DOHH2 (cell line): Measurements from ENCODE around the gene NEURL2.

ENCODE experiments used
- H3F3A ChIP-seq: fragments of 200-600 bp; sonication (generic), shearing (Covaris generic); 2 replicates; pipeline ENCODE4 v1.6.0; 2016; ENCODE audit warnings: antibody characterized with exemption, mild to moderate bottlenecking; ENCODE audit not compliant: control insufficient read depth, insufficient read depth
- H3K27ac ChIP-seq: fragments of 200-600 bp; sonication (generic); 2 replicates; pipeline ENCODE4 v1.5.1; 2014; ENCODE audit warnings: low read depth, mild to moderate bottlenecking, low read length, moderate library complexity
- H3K27me3 ChIP-seq: fragments of 200-600 bp; sonication (generic); 2 replicates; pipeline ENCODE4 v1.6.1; 2014; ENCODE audit warnings: mild to moderate bottlenecking, low read length, mixed read lengths; ENCODE audit not compliant: control insufficient read depth
- H3K36me3 ChIP-seq: fragments of 200-600 bp; sonication (generic); 2 replicates; pipeline ENCODE4 v1.6.1; 2014; ENCODE audit warnings: mild to moderate bottlenecking, low read length, moderate library complexity, mixed read lengths; ENCODE audit not compliant: control insufficient read depth
- H3K4me1 ChIP-seq: fragments of 200-600 bp; sonication (generic); 2 replicates; pipeline ENCODE4 v1.6.1; 2014; ENCODE audit warnings: mild to moderate bottlenecking, low read length, mixed read lengths; ENCODE audit not compliant: control insufficient read depth
- H3K4me2 ChIP-seq: fragments of 200-600 bp; sonication (generic); 2 replicates; pipeline ENCODE4 v1.6.0; 2014; ENCODE audit warnings: mild to moderate bottlenecking, low read length, moderate library complexity
- H3K4me3 ChIP-seq: fragments of 200-600 bp; sonication (generic); 2 replicates; pipeline ENCODE4 v1.5.1; 2014; ENCODE audit warnings: mild to moderate bottlenecking, low read length, mixed read lengths
- H3K79me2 ChIP-seq: fragments of 200-600 bp; sonication (generic); 2 replicates; pipeline ENCODE4 v1.6.1; 2014; ENCODE audit warnings: mild to moderate bottlenecking, low read length, mixed read lengths; ENCODE audit not compliant: control insufficient read depth
- H3K9me2 ChIP-seq: fragments of 200-600 bp; sonication (generic); replicated peaks from 2 replicates; pipeline ENCODE4 v1.6.1; 2014; ENCODE audit warnings: mild to moderate bottlenecking, low read length, mixed read lengths; ENCODE audit not compliant: control insufficient read depth
- H3K9me3 ChIP-seq: fragments of 200-600 bp; sonication (generic); 2 replicates; pipeline ENCODE4 v1.6.1; 2014; ENCODE audit warnings: antibody characterized with exemption, low read length, mixed read lengths; ENCODE audit not compliant: control insufficient read depth, insufficient read depth
- H4K20me1 ChIP-seq: fragments of 200-600 bp; sonication (generic); 2 replicates; pipeline ENCODE4 v1.6.0; 2014; ENCODE audit warnings: low read depth, mild to moderate bottlenecking, antibody characterized with exemption, low read length, moderate library complexity; ENCODE audit not compliant: control insufficient read depth, insufficient read depth
- EZH2phosphoT487 ChIP-seq: fragments of 200-600 bp; sonication (generic); IDR thresholded peaks from 2 replicates; pipeline ENCODE4 v1.6.1; 2017; ENCODE audit warnings: borderline replicate concordance, mild to moderate bottlenecking, antibody characterized with exemption, low read length, moderate library complexity, mixed read lengths
- TF ChIP-seq, protein P1 (sequence below): fragments of 200-600 bp; sonication (generic); IDR thresholded peaks from one replicate; pipeline ENCODE4 v1.5.1; 2014; ENCODE audit warnings: antibody characterized with exemption, mild to moderate bottlenecking, low read depth, low read length; ENCODE audit not compliant: poor library complexity, severe bottlenecking

NEURL2 gene

DNA sequence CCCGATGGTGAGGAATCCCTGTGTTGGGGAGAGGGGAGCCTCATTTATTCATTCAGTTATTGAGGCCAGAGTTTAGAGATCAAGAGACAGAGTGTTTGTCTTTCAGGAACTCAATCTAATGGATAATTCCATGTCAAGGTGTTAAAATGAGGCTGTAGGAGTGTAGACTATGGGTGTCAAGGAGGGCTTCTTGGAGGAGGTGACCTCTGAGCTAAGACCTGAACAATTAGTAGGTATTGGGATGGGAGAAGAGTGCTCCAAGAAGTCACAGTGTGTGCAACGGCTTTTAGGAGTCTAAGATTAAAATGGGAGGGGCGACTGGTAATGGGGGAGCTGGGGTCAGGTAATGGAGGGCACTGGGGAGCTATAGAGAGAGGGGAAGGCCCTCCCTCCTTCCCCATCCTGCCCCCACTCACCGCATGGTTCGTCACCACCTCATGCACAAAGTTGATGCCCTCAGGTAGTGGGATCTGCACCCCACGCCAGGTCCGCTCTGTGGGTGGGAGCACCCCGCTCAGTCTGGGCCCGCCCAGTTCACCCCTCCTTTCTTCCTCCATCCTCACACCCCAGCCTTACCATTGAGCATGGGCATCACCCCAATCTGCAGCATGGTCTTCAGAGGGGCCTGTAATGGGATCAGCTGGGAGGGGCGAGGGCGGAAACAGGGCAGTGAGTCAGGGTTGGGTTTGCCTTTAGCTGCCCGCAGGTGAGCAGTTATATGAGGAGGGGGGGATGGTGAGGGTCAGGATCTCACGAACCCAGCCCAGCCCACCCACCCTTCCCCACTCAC, 8.2 kb upstream of the NEURL2 start:
- no peaks in the 10 kb centered on the region for H3K36me3 ChIP-seq
- H3K79me2 ChIP-seq: no peaks in the 10 kb centered on the region
- no peaks in the 10 kb centered on the region for H3K9me3 ChIP-seq
- no peak overlapping the region for H3K4me3 ChIP-seq
- H4K20me1 ChIP-seq: no peaks in the 10 kb centered on the region
- H3K9me2 ChIP-seq: no peaks in the 10 kb centered on the region
- no peak overlapping the region for H3K4me2 ChIP-seq
- no peak overlapping the region for H3K27ac ChIP-seq
- TF ChIP-seq, protein P1, sequence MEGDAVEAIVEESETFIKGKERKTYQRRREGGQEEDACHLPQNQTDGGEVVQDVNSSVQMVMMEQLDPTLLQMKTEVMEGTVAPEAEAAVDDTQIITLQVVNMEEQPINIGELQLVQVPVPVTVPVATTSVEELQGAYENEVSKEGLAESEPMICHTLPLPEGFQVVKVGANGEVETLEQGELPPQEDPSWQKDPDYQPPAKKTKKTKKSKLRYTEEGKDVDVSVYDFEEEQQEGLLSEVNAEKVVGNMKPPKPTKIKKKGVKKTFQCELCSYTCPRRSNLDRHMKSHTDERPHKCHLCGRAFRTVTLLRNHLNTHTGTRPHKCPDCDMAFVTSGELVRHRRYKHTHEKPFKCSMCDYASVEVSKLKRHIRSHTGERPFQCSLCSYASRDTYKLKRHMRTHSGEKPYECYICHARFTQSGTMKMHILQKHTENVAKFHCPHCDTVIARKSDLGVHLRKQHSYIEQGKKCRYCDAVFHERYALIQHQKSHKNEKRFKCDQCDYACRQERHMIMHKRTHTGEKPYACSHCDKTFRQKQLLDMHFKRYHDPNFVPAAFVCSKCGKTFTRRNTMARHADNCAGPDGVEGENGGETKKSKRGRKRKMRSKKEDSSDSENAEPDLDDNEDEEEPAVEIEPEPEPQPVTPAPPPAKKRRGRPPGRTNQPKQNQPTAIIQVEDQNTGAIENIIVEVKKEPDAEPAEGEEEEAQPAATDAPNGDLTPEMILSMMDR: no peak
- no peak for TF ChIP-seq EZH2phosphoT487
- no peaks in the 10 kb centered on the region for H3K27me3 ChIP-seq
- H3K4me1 ChIP-seq: peaks cover 10% of the 10 kb centered on the region
- H3F3A ChIP-seq: no peaks in the 10 kb centered on the region

DNA sequence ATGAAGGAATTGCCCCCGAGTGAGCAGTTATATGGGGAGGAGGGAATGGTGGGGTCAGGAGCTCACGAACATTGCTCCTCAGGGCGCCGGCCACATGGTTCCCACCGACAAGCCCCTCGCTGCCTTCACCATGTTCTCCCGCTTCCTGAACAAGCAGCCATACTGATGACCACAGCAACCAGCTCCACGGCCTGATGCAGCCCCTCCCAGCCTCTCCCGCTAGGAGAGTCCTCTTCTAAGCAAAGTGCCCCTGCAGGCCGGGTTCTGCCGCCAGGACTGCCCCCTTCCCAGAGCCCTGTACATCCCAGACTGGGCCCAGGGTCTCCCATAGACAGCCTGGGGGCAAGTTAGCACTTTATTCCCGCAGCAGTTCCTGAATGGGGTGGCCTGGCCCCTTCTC, 7.3 kb upstream of the NEURL2 start:
- TF ChIP-seq EZH2phosphoT487: no peak
- TF ChIP-seq, protein P1: no peak
- H3K27me3 ChIP-seq: no peaks in the 10 kb centered on the region
- H4K20me1 ChIP-seq: no peaks in the 10 kb centered on the region
- H3K9me3 ChIP-seq: no peaks in the 10 kb centered on the region
- peaks cover 10% of the 10 kb centered on the region for H3K4me1 ChIP-seq
- no peak overlapping the region for H3K27ac ChIP-seq
- no peaks in the 10 kb centered on the region for H3K36me3 ChIP-seq
- no peaks in the 10 kb centered on the region for H3K79me2 ChIP-seq
- no peaks in the 10 kb centered on the region for H3F3A ChIP-seq
- no peaks in the 10 kb centered on the region for H3K9me2 ChIP-seq
- no peak overlapping the region for H3K4me2 ChIP-seq
- H3K4me3 ChIP-seq: no peak overlapping the region

DNA sequence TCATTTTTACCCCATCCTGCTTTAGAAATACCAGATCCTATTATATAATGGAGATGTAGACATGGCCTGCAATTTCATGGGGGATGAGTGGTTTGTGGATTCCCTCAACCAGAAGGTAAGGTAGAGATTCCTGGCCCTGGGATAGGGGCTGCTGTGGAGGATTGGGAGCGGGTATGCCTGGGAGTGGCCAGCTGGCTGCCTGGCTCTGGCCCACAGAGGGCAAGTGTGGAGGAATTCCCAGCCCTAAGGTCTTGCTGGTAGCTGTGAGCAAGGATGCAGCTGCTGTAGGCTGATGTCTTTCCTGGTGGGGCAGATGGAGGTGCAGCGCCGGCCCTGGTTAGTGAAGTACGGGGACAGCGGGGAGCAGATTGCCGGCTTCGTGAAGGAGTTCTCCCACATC, 6.7 kb upstream of the NEURL2 start:
- H3K4me1 ChIP-seq: peaks cover 8% of the 10 kb centered on the region
- H3K36me3 ChIP-seq: no peaks in the 10 kb centered on the region
- H3K79me2 ChIP-seq: no peaks in the 10 kb centered on the region
- TF ChIP-seq, protein P1: no peak
- TF ChIP-seq EZH2phosphoT487: no peak
- no peaks in the 10 kb centered on the region for H3F3A ChIP-seq
- no peak overlapping the region for H3K4me3 ChIP-seq
- H3K4me2 ChIP-seq: no peak overlapping the region
- H3K9me2 ChIP-seq: no peaks in the 10 kb centered on the region
- no peak overlapping the region for H3K27ac ChIP-seq
- no peaks in the 10 kb centered on the region for H3K27me3 ChIP-seq
- H4K20me1 ChIP-seq: no peaks in the 10 kb centered on the region
- no peaks in the 10 kb centered on the region for H3K9me3 ChIP-seq

DNA sequence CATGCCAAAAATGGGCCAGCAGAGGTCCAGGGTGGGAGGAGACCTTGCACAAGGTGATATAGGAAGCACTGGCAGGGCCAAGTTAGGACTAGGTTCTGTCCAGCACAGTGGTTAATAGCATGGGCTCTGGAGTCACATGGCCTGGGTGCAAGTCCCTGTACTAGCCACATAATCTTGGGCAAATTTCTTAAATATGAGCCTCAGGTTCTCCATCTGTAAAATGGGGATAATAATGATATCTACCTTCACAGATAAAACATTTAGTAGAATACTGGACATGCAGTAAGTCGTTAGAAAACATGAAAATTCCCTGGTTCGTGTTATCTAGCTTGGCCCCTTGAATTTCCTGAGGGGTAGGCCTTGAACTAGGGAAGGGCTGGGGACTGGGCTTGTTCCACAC, 6.3 kb upstream of the NEURL2 start:
- H3K4me2 ChIP-seq: no peak overlapping the region
- no peak for TF ChIP-seq EZH2phosphoT487
- TF ChIP-seq, protein P1: no peak
- H3K27me3 ChIP-seq: no peaks in the 10 kb centered on the region
- no peaks in the 10 kb centered on the region for H3K79me2 ChIP-seq
- H3K9me2 ChIP-seq: no peaks in the 10 kb centered on the region
- H3K4me3 ChIP-seq: no peak overlapping the region
- H3K36me3 ChIP-seq: no peaks in the 10 kb centered on the region
- H3K27ac ChIP-seq: no peak overlapping the region
- H4K20me1 ChIP-seq: no peaks in the 10 kb centered on the region
- no peaks in the 10 kb centered on the region for H3F3A ChIP-seq
- peaks cover 7% of the 10 kb centered on the region for H3K4me1 ChIP-seq
- H3K9me3 ChIP-seq: no peaks in the 10 kb centered on the region
